ENCODE data around the gene LRMDA.

Gene LRMDA

DNA sequence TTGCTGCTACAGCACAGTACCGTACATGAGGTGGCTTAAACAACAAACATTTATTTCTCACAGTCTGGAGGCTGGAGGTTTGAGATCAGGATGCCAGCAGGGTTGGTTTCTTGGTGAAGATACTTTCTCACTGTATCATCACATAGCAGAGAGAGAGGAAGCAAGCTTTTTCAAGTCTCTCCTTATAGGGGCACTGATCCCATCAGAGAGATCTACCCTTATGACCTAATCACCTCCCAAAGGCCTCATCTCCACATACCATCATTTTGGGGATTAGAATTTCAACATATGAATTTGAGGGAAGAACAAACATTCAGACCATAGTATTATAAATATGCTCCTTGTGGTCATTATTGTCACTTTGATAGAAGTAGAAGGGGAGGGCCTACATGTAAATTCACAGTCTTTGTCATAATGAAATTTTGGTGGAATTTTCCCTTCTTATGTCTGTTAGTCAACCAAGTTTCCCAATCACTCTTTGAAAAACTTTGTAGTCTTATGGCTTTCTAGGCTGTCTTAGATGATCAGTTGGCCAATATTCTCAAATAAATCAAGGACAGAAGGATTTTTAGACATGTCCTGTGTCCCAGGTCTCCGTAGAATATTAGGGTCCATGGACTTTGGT is 606.2 kb downstream of the LRMDA start:
- Histone ChIP-seq H3K4me2 (ENCODE audit: low read depth, low read length, poor library complexity, severe bottlenecking) (no peak overlapping the region), H3K9me2 (replicated peaks; ENCODE audit: insufficient read depth, low read length) (no peaks in the 10 kb centered on the region), H3K27me3 (ENCODE audit: low read length) (no peaks in the 10 kb centered on the region), H3K9ac (ENCODE audit: low read length) (no peak overlapping the region), H3K79me2 (ENCODE audit: insufficient read depth, low read length) (no peaks in the 10 kb centered on the region), H3K27ac (ENCODE audit: low read depth, low read length) (no peak overlapping the region), H3F3A (ENCODE audit: insufficient read depth) (no peaks in the 10 kb centered on the region), H3K36me3 (ENCODE audit: low read length) (no peaks in the 10 kb centered on the region), H3K9me3 (ENCODE audit: insufficient read depth, low read length) (no peaks in the 10 kb centered on the region), H2AFZ (ENCODE audit: low read depth, low read length, severe bottlenecking) (no peak overlapping the region), H4K20me1 (ENCODE audit: low read depth, low read length) (no peaks in the 10 kb centered on the region), H3K4me3 (ENCODE audit: insufficient read depth, low read length, poor library complexity, severe bottlenecking) (no peak overlapping the region)
- no peak for TF ChIP-seq EZH2phosphoT487 (conservative IDR thresholded peaks at IDR 0.05; ENCODE audit: low read length)

DNA sequence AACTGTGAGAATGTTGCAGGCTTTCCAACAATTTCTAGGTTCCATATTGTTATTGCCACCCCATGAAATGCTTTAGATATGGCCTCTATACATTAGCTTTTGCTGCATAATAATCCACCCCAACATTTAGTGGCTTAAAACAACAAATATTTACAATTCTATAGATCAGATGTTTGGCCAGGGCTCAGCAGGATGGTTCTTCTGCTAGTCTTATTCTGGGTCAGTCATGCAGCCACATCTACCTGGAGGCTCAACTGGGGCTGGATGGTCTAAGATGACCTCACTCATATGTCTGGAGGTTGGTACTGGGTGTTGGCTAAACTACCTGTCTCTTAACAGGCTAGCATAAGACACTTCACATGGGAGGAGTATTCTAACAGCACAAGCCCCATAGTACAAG is 607.3 kb downstream of the LRMDA start:
- Histone ChIP-seq H3K27me3 (ENCODE audit: low read length) (no peaks in the 10 kb centered on the region), H4K20me1 (ENCODE audit: low read depth, low read length) (no peaks in the 10 kb centered on the region), H3K9me3 (ENCODE audit: insufficient read depth, low read length) (no peaks in the 10 kb centered on the region), H3K27ac (ENCODE audit: low read depth, low read length) (no peak overlapping the region), H3F3A (ENCODE audit: insufficient read depth) (no peaks in the 10 kb centered on the region), H3K4me2 (ENCODE audit: low read depth, low read length, poor library complexity, severe bottlenecking) (no peak overlapping the region), H2AFZ (ENCODE audit: low read depth, low read length, severe bottlenecking) (no peak overlapping the region), H3K9me2 (replicated peaks; ENCODE audit: insufficient read depth, low read length) (no peaks in the 10 kb centered on the region), H3K36me3 (ENCODE audit: low read length) (no peaks in the 10 kb centered on the region), H3K4me3 (ENCODE audit: insufficient read depth, low read length, poor library complexity, severe bottlenecking) (no peak overlapping the region), H3K9ac (ENCODE audit: low read length) (no peak overlapping the region), H3K79me2 (ENCODE audit: insufficient read depth, low read length) (no peaks in the 10 kb centered on the region)
- no peak for TF ChIP-seq EZH2phosphoT487 (conservative IDR thresholded peaks at IDR 0.05; ENCODE audit: low read length)
- TF ChIP-seq, protein P1, sequence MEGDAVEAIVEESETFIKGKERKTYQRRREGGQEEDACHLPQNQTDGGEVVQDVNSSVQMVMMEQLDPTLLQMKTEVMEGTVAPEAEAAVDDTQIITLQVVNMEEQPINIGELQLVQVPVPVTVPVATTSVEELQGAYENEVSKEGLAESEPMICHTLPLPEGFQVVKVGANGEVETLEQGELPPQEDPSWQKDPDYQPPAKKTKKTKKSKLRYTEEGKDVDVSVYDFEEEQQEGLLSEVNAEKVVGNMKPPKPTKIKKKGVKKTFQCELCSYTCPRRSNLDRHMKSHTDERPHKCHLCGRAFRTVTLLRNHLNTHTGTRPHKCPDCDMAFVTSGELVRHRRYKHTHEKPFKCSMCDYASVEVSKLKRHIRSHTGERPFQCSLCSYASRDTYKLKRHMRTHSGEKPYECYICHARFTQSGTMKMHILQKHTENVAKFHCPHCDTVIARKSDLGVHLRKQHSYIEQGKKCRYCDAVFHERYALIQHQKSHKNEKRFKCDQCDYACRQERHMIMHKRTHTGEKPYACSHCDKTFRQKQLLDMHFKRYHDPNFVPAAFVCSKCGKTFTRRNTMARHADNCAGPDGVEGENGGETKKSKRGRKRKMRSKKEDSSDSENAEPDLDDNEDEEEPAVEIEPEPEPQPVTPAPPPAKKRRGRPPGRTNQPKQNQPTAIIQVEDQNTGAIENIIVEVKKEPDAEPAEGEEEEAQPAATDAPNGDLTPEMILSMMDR (IDR thresholded peaks at IDR 0.05; ENCODE audit: insufficient read depth, low read length, poor library complexity, severe bottlenecking): no peak

DNA sequence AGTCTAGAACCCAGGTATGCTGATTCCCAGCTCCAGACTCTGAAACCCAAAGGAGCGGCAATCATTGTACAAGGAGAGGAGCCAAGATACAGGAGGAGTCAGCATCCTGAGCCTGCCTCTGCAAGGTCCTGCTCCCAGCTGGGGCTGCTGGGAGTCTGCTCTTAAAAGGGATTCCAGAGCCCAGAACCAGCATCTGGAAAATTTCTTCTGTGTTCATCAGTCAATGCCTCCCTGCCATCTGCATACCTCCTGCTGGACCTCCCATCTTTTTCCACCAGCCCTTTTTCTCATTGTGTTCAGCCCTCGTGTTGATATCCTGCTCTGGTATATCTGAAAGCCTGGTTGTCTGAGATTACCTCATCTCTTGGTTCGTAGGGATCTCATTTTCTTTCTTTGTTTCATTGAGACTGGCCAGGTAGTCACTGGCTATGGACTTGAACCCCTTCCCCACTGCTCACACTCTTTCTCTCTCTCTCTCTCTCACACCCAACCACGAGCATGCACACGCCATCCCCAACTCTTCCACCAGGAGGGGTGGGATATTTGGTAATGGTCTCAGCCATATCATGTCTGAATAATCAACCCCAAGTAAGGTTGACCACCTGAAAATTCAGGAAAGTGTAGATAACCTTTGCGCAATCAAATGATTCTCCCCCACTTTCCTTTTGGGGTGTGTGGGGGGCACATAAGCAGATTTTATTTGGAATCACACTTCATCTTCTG is 608.8 kb downstream of the LRMDA start:
- no peaks in the 10 kb centered on the region for H3K36me3 ChIP-seq (ENCODE audit: low read length)
- H3K9me3 ChIP-seq (ENCODE audit: insufficient read depth, low read length): no peaks in the 10 kb centered on the region

More for the DNA sequence above, 608.8 kb downstream of the LRMDA start:
- H3K79me2 ChIP-seq (ENCODE audit: insufficient read depth, low read length): no peaks in the 10 kb centered on the region
- H3K9ac ChIP-seq (ENCODE audit: low read length): no peak overlapping the region
- no peaks in the 10 kb centered on the region for H4K20me1 ChIP-seq (ENCODE audit: low read depth, low read length)
- H3F3A ChIP-seq (ENCODE audit: insufficient read depth): no peaks in the 10 kb centered on the region
- no peak overlapping the region for H2AFZ ChIP-seq (ENCODE audit: low read depth, low read length, severe bottlenecking)
- no peaks in the 10 kb centered on the region for H3K9me2 ChIP-seq (replicated peaks; ENCODE audit: insufficient read depth, low read length)
- no peak overlapping the region for H3K4me3 ChIP-seq (ENCODE audit: insufficient read depth, low read length, poor library complexity, severe bottlenecking)
- no peak overlapping the region for H3K27ac ChIP-seq (ENCODE audit: low read depth, low read length)
- no peak overlapping the region for H3K4me2 ChIP-seq (ENCODE audit: low read depth, low read length, poor library complexity, severe bottlenecking)
- no peaks in the 10 kb centered on the region for H3K27me3 ChIP-seq (ENCODE audit: low read length)
- no peak for TF ChIP-seq EZH2phosphoT487 (conservative IDR thresholded peaks at IDR 0.05; ENCODE audit: low read length)
- TF ChIP-seq, protein P1 (IDR thresholded peaks at IDR 0.05; ENCODE audit: insufficient read depth, low read length, poor library complexity, severe bottlenecking): no peak

All from SU-DHL-6 (cell line).